DND-41 (cell line): Measurements from ENCODE around the gene PRAMEF12.
"Not testable (repeated sequence)": the region's sequence is repeated elsewhere in the genome, so short reads cannot be mapped to it uniquely, and the experiment has no call there.

ENCODE experiments used
- ATAC-seq: fragments of 200-7000 bp; cut with Tn5 transposase; 3 replicates; pipeline ENCODE4 v1.9.1; 2021; ENCODE audit warnings: low read depth; ENCODE audit not compliant: insufficient read depth
- DNase-seq: peaks from one replicate; pipeline ENCODE4 v3.0.0-alpha.2; 2020
- H2AFZ ChIP-seq: 2 replicates; pipeline ENCODE4 v1.6.0; 2012; ENCODE audit warnings: low read depth, low read length
- H3K27ac ChIP-seq: 2 replicates; pipeline ENCODE4 v1.5.1; 2012; ENCODE audit warnings: low read length, inconsistent platforms
- H3K27me3 ChIP-seq: fragments of 200-600 bp; sonication (generic); 2 replicates; pipeline ENCODE4 v1.6.0; 2012; ENCODE audit warnings: low read length, mild to moderate bottlenecking, inconsistent platforms; ENCODE audit not compliant: insufficient read depth, poor library complexity
- H3K36me3 ChIP-seq: 2 replicates; pipeline ENCODE4 v1.5.1; 2012; ENCODE audit warnings: low read length, inconsistent platforms; ENCODE audit not compliant: insufficient read depth
- H3K4me1 ChIP-seq: 2 replicates; pipeline ENCODE4 v1.5.1; 2012; ENCODE audit warnings: mild to moderate bottlenecking, low read length; ENCODE audit not compliant: insufficient read depth
- H3K4me2 ChIP-seq: 2 replicates; pipeline ENCODE4 v1.6.0; 2012; ENCODE audit warnings: mild to moderate bottlenecking, moderate library complexity, low read length, inconsistent platforms; ENCODE audit not compliant: insufficient read depth
- H3K4me3 ChIP-seq, 2 experiments: fragments of 200-600 bp in 1 of 2; shearing (Covaris generic) in 1 of 2; 2 replicates each; pipeline ENCODE4 v1.5.1; 2012 to 2016; ENCODE audit warnings: inconsistent platforms in 2 of 2, low read length in 2 of 2, mild to moderate bottlenecking in 2 of 2, low read depth in 1 of 2, moderate library complexity in 1 of 2
- H3K79me2 ChIP-seq: 2 replicates; pipeline ENCODE4 v1.6.0; 2012; ENCODE audit warnings: low read length, inconsistent platforms; ENCODE audit not compliant: insufficient read depth
- H3K9ac ChIP-seq: 2 replicates; pipeline ENCODE4 v1.6.0; 2012; ENCODE audit warnings: low read depth, mild to moderate bottlenecking, inconsistent platforms, low read length, moderate library complexity
- H3K9me3 ChIP-seq: 2 replicates; pipeline ENCODE4 v1.5.1; 2012; ENCODE audit warnings: low read length, moderate library complexity, mild to moderate bottlenecking, inconsistent platforms; ENCODE audit not compliant: insufficient read depth, severe bottlenecking
- H4K20me1 ChIP-seq: 2 replicates; pipeline ENCODE4 v1.6.0; 2012; ENCODE audit warnings: low read length; ENCODE audit not compliant: insufficient read depth
- EZH2 ChIP-seq: IDR thresholded peaks from 3 replicates; pipeline ENCODE4 v1.6.1; 2012; ENCODE audit warnings: borderline replicate concordance, low read depth, mild to moderate bottlenecking, moderate library complexity, low read length, inconsistent platforms; ENCODE audit not compliant: severe bottlenecking
- TF ChIP-seq, protein P1 (sequence below): IDR thresholded peaks from 2 replicates; pipeline ENCODE4 v1.5.1; 2012; ENCODE audit warnings: borderline replicate concordance, low read length, moderate library complexity, mild to moderate bottlenecking; ENCODE audit not compliant: poor library complexity, severe bottlenecking; ENCODE audit errors: extremely low read depth

PRAMEF12 gene

DNA sequence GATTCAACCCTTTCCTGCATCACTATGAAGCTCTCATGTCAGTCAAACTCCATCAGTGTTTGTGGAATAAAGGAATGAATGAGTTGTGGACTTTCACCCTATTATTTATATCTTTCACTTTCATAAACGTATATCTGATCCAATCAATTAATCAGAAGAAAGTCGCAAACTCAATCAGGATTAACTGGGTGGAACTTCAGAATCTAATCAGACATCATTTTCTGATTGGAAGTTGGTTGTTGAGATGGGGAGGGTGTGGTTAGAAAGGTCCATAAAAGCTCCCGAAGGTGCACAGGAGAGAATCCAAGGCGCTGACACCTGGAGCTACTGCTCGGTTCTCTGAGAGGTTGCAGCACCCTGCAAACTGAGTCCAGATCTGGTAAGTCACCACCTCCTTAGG is at the start of gene PRAMEF12:
TSS of gene PRAMEF12 (plus strand) at position 301 of the 400 bp plus-strand sequence. CDS start 1,130 bp downstream, outside the sequence.
- H3K27ac ChIP-seq, result no peak within 1 kb of the TSS
- H3K27me3 ChIP-seq, result peaks cover 13% of the 10 kb centered on the region
- H2AFZ ChIP-seq, result no peak within 1 kb of the TSS
- no peak within 1 kb of the TSS for H3K4me2 ChIP-seq
- H4K20me1 ChIP-seq, result no peaks in the 10 kb centered on the region
- ATAC-seq, result no peak
- no peak within 1 kb of the TSS for H3K4me3 ChIP-seq
- DNase-seq, result no peak
- H3K79me2 ChIP-seq, result no peaks in the 10 kb centered on the region
- H3K9ac ChIP-seq, result no peak within 1 kb of the TSS
- H3K9me3 ChIP-seq, result no peaks in the 10 kb centered on the region
- no peaks in the 10 kb centered on the region for H3K36me3 ChIP-seq
- no peaks in the 10 kb centered on the region for H3K4me1 ChIP-seq
- no peak for TF ChIP-seq EZH2
- TF ChIP-seq, protein P1, sequence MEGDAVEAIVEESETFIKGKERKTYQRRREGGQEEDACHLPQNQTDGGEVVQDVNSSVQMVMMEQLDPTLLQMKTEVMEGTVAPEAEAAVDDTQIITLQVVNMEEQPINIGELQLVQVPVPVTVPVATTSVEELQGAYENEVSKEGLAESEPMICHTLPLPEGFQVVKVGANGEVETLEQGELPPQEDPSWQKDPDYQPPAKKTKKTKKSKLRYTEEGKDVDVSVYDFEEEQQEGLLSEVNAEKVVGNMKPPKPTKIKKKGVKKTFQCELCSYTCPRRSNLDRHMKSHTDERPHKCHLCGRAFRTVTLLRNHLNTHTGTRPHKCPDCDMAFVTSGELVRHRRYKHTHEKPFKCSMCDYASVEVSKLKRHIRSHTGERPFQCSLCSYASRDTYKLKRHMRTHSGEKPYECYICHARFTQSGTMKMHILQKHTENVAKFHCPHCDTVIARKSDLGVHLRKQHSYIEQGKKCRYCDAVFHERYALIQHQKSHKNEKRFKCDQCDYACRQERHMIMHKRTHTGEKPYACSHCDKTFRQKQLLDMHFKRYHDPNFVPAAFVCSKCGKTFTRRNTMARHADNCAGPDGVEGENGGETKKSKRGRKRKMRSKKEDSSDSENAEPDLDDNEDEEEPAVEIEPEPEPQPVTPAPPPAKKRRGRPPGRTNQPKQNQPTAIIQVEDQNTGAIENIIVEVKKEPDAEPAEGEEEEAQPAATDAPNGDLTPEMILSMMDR, result no peak

DNA sequence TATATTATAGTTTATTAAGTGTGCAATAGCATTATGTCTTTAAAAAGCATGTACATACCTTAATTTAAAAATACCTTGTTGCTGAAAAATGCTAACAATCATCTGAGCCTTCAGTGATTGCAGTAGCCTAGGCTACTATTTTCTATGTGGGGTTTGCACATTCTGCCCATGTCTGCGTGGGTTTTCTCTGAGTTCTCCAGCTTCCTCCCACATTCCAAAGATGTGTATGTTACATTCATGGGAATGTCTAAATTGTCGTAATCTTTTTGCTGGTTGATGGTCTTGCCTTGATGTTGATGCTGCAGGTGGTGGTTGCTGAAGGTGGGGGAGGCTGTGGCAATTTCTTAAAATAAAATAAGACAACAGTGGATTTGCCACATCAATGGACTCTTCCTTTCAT is 45.1 kb upstream of the PRAMEF12 start:
- H2AFZ ChIP-seq, result no peak overlapping the region
- H3K79me2 ChIP-seq, result no peaks in the 10 kb centered on the region
- peaks cover 4% of the 10 kb centered on the region for H3K9me3 ChIP-seq
- TF ChIP-seq EZH2, result no peak
- TF ChIP-seq, protein P1, result no peak
- no peaks in the 10 kb centered on the region for H3K36me3 ChIP-seq
- no peaks in the 10 kb centered on the region for H4K20me1 ChIP-seq
- DNase-seq (no peak), ATAC-seq (no peak)
- H3K27ac ChIP-seq, result no peak overlapping the region
- H3K4me2 ChIP-seq, result no peak overlapping the region
- no peaks in the 10 kb centered on the region for H3K4me1 ChIP-seq
- H3K4me3 ChIP-seq, result no peak overlapping the region
- peaks cover 5% of the 10 kb centered on the region for H3K27me3 ChIP-seq
- H3K9ac ChIP-seq, result no peak overlapping the region

DNA sequence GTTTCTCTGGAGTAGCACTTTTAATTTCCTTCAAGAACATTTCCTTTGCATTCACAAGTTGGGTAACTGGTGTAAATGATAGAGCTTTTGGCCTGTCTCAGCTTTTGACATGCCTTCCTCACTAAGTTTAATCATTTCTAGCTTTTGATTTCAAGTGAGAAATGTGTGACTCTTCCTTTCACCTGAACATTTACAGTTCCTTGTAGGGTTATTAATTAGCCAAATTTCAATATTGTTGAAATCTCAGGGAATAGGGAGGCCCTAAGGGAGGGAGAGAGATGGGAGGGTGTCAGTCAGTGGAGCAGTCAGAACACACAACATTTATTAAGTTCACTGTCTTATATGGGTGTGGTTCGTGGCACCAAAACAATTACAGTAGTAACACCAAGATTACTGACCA is 43.4 kb upstream of the PRAMEF12 start:
- Histone ChIP-seq H2AFZ (no peak overlapping the region), H3K79me2 (no peaks in the 10 kb centered on the region), H3K4me3 (no peak overlapping the region), H3K36me3 (no peaks in the 10 kb centered on the region), H3K4me2 (no peak overlapping the region), H3K9me3 (peaks cover 4% of the 10 kb centered on the region), H3K27me3 (peaks cover 5% of the 10 kb centered on the region), H3K9ac (no peak overlapping the region), H3K4me1 (no peaks in the 10 kb centered on the region), H3K27ac (no peak overlapping the region), H4K20me1 (no peaks in the 10 kb centered on the region)
- TF ChIP-seq, protein P1, result no peak
- TF ChIP-seq EZH2, result no peak
- DNase-seq (no peak), ATAC-seq (no peak)

DNA sequence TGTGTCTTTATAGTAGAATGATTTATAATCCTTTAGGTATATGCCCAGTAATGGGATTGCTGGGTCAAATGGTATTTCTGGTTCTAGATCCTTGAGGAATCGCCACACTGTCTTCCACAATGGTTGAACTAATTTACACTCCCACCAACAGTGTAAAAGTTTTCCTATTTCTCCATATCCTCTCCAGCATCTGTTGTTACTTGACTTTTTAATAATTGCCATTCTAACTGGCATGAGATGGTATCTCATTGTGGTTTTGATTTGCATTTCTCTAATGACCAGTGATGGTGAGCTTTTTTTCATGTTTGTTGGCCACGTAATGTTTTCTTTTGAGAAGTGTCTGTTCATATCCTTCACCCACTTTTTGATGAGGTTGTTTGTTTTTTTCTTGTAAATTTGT is 42.5 kb upstream of the PRAMEF12 start:
- H3K27me3 ChIP-seq, H3K27ac ChIP-seq, H4K20me1 ChIP-seq, H3K36me3 ChIP-seq, ATAC-seq, H3K9ac ChIP-seq, H3K4me2 ChIP-seq, H3K79me2 ChIP-seq, DNase-seq, H3K9me3 ChIP-seq, H2AFZ ChIP-seq, H3K4me1 ChIP-seq, H3K4me3 ChIP-seq: not testable (repeated sequence)
